GM19467 (cell line): ENCODE results near the gene ERFL.
"Not testable (repeated sequence)": the region's sequence is repeated elsewhere in the genome, so short reads cannot be mapped to it uniquely, and the experiment has no call there.

Experiments
- ATAC-seq: cut with Tn5 transposase; IDR thresholded peaks from one replicate; pipeline ENCODE4 v1.9.1; 2021; ENCODE audit warnings: mild to moderate bottlenecking, moderate library complexity; ENCODE audit not compliant: unreplicated experiment

Gene ERFL

DNA sequence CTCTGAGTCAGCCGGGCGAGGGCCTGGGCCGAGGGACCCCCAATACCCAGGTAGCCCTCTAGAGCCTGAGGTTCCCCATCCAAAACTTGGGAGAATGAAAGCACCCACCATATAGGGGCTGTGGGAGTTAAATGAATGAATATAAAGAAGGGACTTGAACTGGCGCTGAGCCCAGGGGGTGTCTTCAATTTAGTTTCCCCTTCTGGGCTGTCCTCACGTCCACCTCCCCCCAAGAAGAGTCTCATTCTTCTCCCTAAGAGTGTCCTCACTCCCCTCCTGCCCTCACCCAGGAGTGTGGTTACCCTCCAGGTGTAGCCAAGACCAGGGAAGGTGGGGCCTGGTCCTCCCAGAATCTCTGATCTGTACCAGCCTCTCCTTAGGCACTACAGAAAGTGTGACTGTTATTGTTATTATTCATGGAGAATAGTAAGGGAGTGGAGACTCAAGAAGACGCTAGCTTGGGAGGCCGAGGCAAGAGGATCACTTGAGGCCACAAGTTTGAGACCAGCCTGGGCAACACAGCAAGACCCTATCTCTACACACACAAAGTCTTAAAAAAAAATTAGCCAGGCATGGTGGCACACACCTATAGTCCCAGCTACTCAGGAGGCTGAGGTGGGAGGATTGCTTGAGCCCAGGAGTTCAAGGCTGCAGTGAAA lies 48.5 kb downstream of the ERFL start:
- no peak for ATAC-seq

DNA sequence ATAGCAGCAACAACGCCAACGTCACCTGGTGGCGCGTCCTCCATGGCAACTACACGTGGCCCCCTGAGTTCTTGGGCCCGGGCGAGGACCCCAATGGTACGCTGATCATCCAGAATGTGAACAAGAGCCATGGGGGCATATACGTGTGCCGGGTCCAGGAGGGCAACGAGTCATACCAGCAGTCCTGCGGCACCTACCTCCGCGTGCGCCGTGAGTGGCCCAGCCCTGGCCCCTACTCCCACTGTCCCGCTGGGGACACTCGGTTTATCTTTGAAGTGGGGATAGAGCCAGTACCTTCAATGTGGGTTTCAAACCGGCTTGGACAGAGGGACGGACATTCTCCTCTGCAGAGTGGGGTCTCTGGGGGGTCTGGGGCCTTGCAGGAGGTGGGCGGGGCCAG lies 49.2 kb downstream of the ERFL start:
- ATAC-seq, result no peak

DNA sequence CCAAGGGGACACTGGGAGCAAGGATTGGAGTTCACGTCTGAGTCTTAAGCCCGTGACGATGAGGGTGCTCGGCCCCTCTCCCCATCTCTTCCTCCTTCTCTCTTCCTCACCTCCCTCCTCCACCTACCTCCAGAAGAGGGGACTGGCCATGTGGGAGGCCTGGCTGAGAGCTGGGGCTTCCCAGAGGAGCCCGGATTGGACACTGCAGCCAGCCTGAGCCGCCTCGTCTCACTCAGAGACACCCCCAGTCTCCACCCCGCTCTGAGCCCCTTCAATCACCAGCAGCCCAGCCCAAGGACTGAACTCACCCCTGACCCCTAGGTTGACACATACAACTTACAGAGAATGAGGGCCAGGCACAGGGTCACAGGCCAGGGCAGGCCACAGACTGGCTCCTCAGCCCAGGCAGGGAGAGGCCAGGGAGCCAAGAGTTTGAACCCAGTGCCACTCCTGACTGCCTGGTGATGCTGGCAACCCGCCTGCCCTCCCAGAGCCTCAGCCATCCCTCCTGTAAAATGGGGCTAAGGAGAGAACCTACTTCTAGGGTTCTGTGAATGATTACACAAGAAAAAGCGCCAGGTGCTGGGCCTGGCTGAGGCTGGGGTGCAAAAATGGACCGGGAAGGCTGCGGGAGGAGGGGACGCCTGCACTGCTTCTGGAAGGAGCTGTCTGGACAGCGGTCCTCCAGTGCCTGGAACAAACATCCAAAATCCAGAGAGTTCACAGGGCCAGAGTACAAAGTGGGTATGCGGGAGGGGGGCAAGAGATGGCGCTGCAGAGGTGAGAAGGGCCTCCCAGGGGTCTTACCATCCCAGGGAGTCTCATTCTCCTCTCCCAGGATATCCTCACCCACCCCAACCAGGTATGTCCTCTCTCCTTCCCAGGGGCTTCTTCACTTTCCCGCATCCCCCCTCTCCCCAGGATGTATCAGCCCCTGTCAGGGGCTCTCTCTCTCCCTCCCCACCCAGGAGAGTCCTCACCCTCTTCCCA lies 50.0 kb downstream of the ERFL start:
- no peak for ATAC-seq

DNA sequence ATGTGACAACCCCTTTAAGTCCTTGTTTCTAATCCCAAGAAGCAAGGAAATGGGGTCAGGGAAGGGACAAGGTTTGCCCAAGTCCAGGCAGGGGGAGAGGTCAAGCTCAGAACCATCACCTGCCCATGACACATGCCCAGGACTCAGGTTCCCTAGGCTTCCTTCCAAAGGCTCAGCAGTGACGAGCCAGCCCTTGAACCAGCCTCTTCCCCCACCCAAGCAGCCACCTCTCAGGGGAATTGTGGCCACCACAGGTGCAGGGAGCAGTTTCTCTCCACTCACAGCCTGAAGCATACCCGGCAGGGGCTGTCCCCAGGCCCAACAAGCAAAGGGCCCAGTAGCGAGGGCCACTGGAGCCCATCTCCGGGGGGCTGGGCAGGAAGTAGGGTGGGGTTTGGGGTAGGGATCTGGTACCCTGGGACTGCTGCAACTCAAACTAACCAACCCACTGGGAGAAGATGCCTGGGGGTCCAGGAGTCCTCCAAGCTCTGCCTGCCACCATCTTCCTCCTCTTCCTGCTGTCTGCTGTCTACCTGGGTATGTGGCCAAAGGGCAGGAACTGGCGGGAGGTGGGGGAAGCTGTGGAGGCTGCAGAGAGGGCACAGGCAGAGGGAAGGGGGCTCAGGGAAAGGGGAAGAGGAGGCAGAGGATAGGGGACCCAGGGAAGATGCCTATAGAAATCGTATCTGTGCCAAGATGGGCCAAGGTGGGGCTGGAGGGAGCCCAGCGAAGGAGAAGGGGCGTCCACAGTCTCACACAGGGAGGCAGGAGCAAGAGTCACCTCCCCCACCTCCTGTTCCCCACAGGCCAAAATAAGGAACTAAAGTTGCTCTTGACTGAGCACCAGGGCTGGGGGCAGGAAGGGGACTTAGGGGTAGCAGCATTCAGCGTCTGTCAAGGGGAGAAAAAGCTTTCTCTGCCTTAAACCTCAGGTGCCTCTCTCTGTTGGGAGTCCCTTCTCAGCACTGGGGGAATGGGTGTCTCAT lies 51.1 kb downstream of the ERFL start, which contains the start of gene CD79A:
Gene CD79A, plus strand, starts transcription at position 433 of the 986 bp plus-strand sequence. Its CDS starts 26 bp downstream, at position 459.
- peak; percentile 56 for ATAC-seq

DNA sequence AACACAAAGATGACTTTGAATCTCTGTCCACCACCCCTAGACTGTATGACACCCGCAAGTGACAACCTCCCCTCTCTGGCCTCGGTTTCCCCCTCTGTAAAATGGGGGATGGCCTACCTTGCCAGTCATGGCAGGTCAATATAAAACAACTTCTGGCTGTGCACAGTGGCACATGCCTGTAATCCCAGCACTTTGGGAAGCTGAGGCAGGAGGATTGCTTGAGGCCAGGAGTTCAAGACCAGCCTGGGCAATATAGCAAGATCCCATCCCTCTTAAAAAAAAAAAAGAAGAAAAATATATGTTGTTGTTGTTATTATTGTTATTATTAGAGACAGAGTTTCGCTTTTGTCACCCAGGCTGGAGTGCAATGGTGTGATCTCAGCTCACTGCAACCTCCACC lies 52.3 kb downstream of the ERFL start:
- not testable (repeated sequence) for ATAC-seq

DNA sequence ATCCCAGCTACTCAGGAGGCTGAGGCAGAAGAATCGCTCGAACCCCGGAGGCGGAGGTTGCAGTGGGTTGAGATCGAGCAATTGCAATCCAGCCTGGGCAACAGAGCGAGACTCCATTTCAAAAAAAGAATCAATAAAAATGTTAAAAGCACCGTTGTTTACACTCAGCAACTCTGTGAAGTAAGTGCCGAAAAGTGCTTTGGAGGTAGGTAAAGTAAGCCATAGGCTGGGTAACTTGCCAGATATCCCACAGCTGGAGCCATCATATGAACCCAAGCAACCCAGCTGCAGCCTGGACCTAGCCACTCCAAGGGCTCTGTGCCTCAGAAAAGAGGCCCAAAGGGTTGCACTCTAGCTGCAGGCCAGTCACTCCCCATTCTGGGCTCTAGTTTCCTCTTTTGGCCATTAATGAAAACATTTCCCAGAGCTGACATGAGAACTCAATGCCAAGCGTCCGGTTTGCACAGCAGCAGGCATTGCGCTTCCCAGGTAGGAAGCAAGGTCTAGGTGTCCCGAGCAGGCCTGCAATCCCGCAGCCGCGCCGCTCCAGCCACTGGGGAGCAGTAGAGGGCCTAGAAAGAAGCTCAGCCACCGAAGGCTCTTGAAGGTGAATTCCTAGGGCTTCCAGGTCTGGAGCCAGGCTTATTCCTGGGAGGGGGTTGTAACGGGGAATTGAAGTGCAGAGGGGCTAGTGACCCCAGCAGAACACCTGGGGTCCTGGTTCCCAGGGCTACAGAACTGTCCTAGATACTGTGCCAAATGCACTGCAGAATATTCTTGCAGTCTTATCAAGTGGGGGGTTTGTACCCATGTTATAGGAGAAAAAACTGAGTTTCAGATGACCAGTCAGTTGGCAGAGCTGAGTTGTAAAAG lies 55.2 kb downstream of the ERFL start:
- no peak for ATAC-seq

DNA sequence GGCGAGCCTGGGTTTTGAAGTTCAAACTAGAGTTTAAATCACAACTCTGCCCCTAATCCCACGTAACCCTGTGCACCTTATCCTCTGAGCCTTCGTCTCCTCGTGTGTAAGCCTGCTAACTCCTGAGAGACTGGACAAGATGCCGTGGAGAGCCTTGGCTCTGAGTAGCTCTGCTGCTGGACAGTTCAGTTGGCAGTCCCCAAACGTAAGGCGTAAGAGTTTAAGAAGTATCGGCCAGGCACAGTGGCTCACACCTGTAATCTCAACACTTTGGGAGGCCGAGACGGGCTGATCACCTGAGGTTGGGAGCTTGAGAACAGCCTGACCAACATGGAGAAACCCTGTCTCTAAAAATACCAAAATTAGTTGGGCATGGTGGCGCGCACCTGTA lies 55.9 kb downstream of the ERFL start:
- no peak for ATAC-seq

DNA sequence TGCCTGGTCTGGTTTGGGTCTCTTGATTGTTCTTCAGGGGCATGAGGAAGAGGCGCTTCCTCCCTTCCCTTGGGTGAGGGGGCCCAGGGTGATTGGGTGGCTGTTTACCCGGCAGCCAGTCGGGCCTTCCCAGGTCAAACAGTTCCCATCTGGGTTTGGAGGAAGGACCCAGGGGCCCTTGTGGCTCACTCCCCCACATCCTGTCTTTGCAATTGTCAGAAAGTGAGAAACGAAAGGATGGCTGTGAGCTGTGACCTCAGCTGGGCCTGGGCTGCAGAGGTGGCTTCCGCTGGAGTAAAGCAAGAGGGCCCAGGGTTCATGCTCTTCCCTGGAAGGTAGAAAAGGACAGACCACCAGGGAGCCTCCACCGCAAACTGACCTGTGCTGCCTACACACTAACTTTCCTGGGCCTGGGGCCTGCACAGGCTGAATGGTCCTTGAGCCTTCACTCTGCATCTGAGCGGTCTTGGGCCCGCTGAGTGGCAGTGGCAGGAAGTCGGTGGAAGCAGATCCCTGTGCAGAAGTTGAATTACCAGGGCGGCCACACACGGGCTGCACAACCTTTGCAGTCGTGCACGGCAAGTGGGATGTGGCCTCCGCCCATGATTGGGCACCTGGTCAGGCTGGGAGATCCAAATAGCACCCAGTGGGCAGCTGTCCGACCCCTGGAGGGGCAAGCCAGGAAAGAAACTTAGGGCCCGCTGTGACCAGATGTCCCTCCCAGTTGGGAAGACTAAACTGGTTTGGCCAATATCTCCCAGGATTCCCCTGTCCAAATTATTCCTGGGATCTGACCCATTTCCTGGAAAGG lies 56.5 kb downstream of the ERFL start:
- peak; percentile 43 for ATAC-seq

DNA sequence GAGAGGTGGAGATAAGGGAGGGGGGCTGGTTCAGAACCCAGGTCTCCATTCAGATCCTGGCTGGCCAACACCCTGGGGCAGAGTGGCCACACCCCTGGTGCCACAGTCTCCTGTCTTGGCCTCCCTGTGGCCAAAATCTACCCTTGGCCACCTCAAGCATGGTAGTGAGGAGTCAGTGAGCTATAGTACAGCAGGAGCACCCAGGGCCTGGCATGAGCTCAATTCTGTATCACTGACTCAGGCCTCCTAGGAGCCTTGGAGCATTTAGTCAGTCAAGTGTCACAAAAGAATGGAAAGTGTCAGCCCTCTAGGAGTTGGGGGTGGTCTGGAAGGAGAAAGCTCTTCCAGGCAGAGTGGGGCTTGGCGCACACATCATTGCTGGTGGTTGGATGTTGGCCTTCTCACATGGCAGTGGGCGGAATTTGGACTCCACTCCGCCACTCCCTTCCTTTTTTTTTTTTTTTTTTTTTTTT lies 57.8 kb downstream of the ERFL start:
- ATAC-seq, result no peak

DNA sequence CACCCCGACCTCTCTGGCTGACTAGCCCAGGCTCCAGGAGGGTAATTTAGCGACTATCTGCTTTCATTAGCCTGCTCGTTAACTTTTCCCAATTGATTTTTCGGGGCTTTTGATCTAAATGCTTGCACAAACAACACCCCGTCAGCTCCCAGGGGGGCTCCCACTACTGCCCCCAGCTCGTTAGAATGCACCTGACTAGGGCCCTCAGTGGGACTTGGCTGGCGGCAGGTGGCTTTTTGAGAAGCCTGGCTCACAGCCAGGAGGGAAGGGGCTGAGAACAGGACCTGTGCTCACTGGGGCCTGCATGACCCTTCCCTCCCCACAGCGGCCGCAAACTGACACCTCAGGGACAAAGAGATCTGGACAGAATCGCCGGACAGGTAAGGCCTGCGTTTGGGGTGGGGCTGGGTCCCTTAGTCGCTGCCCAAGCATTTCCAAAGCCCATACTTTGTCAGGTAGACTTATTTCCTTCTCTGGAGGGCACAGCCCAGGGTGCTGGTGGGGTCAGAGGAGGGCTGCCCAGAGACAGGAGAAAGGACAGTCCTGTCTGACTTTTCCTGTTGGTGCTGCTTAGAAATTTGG lies 58.8 kb downstream of the ERFL start:
- ATAC-seq, result no peak

DNA sequence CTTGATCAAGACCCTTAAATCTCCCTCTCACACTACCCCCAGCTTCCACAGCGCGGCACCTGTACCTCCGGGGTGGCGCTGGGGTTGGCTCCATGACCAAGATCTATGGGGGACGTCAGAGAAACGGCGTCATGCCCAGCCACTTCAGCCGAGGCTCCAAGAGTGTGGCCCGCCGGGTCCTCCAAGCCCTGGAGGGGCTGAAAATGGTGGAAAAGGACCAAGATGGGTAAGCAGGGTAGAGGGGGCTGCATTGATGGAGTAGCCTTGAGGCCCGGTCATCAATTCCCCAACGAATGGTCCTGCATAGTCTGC lies 59.3 kb downstream of the ERFL start:
- no peak for ATAC-seq

DNA sequence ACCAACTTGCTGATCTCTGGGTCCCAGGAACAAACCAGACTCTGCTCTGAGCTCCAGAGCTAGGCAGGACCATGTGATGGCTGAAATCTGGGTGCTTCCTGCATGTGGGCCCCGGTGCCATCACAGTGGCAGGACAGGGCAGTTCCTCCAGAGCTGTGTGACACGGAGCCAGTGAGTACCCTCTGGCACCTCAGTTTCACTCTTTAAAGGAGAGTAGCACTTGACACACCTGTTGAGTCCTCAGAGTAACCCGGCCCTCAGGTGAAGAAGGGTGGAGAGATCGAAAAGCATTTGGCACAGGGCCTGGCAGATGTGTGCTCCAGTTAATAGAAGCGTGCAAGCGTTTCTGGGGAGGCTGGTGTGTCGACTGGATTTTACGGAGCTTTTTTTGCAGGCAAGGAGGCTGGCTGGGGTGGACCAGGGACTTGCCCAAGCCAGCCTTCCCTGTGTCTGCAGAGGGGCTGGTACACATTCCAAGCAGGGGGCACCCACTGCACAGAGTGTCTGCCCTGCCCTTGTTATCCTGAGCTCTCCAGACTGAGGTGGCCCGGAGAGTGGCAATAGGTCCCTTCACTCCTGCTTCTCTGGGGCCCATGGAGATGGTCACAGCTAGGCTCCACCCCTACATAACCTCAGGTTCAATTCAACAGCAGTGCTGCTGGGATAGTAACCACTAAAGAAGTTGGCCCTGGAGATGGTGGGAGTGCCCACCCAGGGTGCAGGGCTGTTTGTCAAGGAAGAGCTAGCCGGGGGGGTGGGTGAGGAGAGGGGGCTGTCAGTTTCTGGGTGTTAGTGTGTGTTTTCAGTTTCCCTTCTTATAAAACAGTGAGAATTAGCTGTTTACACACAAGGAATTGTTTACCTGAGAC lies 59.9 kb downstream of the ERFL start:
- no peak for ATAC-seq

DNA sequence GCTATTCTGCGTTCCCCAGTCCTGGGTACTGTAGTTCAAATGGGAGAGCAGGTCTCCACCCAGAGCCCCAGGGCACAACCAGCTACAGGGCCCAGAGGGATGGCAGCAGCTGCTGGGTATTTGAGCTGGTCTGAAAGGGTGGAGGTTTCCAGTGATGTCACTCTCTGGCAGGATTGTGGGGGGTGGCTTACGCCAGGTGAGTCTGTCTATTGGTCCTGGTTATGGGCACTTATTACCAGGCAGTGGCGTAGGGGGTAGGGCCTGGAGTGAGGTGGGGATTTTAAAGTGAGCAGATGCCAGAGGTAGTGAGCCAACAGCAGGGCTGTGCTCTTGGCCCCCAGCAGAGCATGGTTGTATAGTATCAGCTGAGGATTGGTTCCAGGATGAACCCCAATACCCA lies 62.0 kb downstream of the ERFL start:
- ATAC-seq, result no peak

DNA sequence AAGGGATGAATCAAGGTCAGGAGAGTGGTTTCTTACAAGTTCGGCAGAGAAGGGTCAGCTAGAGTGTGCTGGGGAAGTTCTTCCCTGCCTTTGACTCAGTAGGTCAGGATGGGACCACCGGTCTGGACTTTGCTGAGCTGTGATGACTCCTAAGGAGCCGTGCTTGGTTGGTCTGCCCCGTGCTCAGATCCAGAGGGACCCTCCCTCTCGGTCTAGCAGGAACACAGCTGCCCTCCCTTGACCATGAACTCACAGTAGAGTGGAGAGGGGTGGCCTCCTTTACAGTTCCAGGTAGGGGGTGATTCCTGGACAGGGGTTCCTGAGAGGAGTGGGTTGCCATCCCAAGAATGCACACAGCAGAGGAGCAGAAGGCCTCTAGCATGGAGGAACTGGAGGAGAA lies 63.9 kb downstream of the ERFL start:
- ATAC-seq, result no peak

DNA sequence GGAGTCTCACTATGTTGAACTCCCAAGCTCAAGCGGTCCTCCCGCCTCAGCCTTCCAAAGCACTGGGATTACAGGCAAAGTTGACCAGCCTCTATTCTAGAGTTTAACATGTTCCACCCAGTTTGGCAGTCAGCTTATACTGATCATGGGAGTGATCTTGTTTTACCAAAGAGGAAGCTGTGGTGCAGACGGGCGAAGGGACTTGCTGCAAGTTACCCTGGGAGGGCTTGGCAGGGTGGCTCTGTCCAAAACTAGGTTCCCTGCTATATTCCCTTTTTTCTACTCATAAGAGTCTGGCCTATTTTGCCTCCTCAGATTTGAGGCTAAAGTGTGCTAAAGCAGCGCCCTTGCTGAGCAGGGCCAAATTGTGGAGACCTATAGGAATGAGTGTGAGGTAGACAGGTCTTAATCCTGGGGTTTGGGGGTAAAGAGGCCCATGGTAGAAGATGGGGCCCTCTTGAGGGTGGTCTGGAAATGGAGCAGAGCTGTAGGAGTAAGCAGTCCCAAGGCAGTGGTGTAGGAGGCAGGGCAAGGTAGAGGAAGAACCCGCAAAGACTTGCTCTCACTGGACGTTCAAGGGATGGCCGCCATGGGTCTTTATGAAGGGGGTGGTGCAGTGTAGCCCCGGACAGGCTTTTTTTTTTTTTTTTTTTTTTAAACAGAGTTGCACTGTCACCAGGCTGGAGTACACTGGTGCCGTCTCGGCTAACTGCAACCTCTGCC lies 64.9 kb downstream of the ERFL start:
- ATAC-seq, result no peak

DNA sequence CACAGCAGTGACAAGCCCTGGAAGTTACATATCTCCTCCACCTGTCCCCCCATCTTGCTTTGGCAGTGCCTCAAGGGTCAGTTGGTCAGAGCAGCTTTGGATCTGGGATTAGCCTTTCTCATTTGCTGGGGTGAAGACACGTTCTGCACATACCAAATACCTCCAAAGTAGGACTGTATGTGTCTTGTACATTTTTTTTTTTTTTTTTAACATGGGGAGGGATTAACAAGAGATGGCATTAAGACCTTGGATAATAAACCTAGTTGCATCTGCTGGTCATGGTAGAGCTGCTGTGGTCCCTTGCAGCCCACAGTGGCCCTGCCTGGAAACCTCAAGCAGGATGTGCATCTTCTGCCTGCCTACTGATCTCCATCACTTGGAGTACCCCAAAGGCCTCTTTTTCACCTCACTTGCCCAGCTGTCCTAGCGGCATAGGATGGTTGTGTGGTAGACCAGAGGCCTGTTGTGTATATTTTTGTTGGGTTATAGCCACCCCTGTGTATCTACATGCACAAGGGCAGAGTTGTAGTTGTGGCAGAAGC lies 65.7 kb downstream of the ERFL start:
- no peak for ATAC-seq

DNA sequence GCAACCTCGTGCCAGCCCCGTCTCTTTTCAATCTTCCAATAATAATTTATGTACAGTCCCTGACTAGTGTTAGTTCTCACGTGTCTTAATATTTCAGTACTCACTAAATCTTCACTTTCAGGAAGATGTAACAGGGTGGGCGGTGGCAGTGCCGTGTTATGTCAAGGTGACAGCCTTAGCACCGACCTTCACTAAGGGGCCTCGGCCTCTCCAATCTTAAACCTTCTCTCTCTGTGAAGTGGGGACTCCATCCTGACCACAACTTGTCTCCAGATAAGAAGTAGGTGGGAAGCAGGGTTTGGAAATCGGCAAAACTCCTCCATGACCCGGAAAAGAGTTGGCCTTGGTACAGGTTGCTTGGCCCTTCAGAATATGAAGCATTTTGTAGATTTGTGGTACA lies 66.4 kb downstream of the ERFL start:
- ATAC-seq, result no peak
